PC-3 (cell line): ENCODE results near the gene ABHD2.

Experiments used
- CTCF ChIP-seq: fragments of 300-600 bp; sonication (generic); conservative IDR thresholded peaks from 2 replicates; pipeline ENCODE4 v1.5.1; 2017; ENCODE audit warnings: antibody characterized with exemption, low read depth, mild to moderate bottlenecking, low read length
- EZH2 ChIP-seq: fragments of 300-600 bp; sonication (generic); IDR thresholded peaks from one replicate; pipeline ENCODE4 v1.6.1; 2017; ENCODE audit warnings: antibody characterized with exemption, mild to moderate bottlenecking, low read length; ENCODE audit not compliant: unreplicated experiment

GRCh38 chr15:89104172-89104564 lies 15.9 kb downstream of the ABHD2 start:
- TF ChIP-seq EZH2 (no peak), CTCF (no peak)
